GM10248 (cell line): ENCODE data around the gene UFD1.

Source experiments
- CTCF ChIA-PET: fragments of 300-600 bp; sonication (Branson Sonifier 250); formaldehyde crosslinking; extraction: SDS; loops from one replicate; lab custom pipeline; 2021; ENCODE audit warnings: antibody characterized with exemption; lab: Yijun Ruan, JAX
- POLR2A ChIA-PET: fragments of 350-650 bp; sonication (Branson Sonifier 250); formaldehyde crosslinking; extraction: SDS; loops from one replicate; lab custom pipeline; 2020; ENCODE audit warnings: antibody characterized with exemption; lab: Yijun Ruan, JAX
- DNase-seq: peaks from one replicate; pipeline ENCODE4 v3.0.0; 2012; ENCODE audit errors: extremely low spot score
- CTCF ChIP-seq: IDR thresholded peaks from 2 replicates; pipeline ENCODE4 v1.5.1; 2012; ENCODE audit warnings: mild to moderate bottlenecking, low read depth; ENCODE audit errors: extremely low read depth, missing control alignments, control extremely low read depth

The UFD1 gene

GRCh38 chr22:19455585-19456370, 23.2 kb downstream of the UFD1 start:
- CTCF ChIA-PET: interaction anchor here (1.3 kb wide), 2 partner anchors 22 to 52 kb away, joined by 3 read pairs; no protein-coding TSS in a partner anchor
- TF ChIP-seq CTCF: no peak
- POLR2A ChIA-PET: no interaction called here
- DNase-seq: no peak

GRCh38 chr22:19455033-19455432, 24.0 kb downstream of the UFD1 start:
- POLR2A ChIA-PET: no interaction called here
- no peak for TF ChIP-seq CTCF
- no peak for DNase-seq
- CTCF ChIA-PET: interaction anchor here (1.3 kb wide), 1 partner anchor 22 kb away, joined by 3 read pairs; no protein-coding TSS in a partner anchor

GRCh38 chr22:19454156-19454555, 24.8 kb downstream of the UFD1 start:
- TF ChIP-seq CTCF: no peak
- ChIA-PET POLR2A (no interaction called here), CTCF (interaction anchor here (0.8 to 1.8 kb wide), 3 partner anchors 10 to 23 kb away, joined by 3 to 5 read pairs (median 4); no protein-coding TSS in a partner anchor)
- no peak for DNase-seq

- ChIA-PET POLR2A (no interaction called here), CTCF (interaction anchor here (0.8 to 1.8 kb wide), 3 partner anchors 10 to 24 kb away, joined by 3 to 5 read pairs (median 4); no protein-coding TSS in a partner anchor)
- no peak for TF ChIP-seq CTCF
- no peak for DNase-seq
These were observed 25.3 kb downstream of the UFD1 start for GRCh38 chr22:19453718-19454117.

GRCh38 chr22:19451570-19451969, 27.4 kb downstream of the UFD1 start:
- no peak for TF ChIP-seq CTCF
- ChIA-PET CTCF (interaction anchor here (1.3 to 1.4 kb wide), 2 partner anchors 15 to 26 kb away, joined by 3 to 4 read pairs; no protein-coding TSS in a partner anchor), POLR2A (interaction anchor here (1.1 kb wide), 1 partner anchor 15 kb away, joined by 3 read pairs; no protein-coding TSS in a partner anchor)
- no peak for DNase-seq

- no peak for TF ChIP-seq CTCF
- POLR2A ChIA-PET: interaction anchor here (1.1 kb wide), 1 partner anchor 16 kb away, joined by 3 read pairs; no protein-coding TSS in a partner anchor
- DNase-seq: no peak
- CTCF ChIA-PET: interaction anchor here (1.3 to 1.4 kb wide), 2 partner anchors 14 to 27 kb away, joined by 3 to 4 read pairs; no protein-coding TSS in a partner anchor
These were observed 28.4 kb downstream of the UFD1 start for GRCh38 chr22:19450363-19451175.
